Thyroid gland (tissue), 4 donors: ENCODE data around the gene TNFAIP8L2. TPM values are rescaled to one million over a fixed set of nuclear protein-coding genes. Genes with fewer than 3 reads are reported as not detected.
"Not testable (repeated sequence)": the region's sequence is repeated elsewhere in the genome, so short reads cannot be mapped to it uniquely, and the experiment has no call there.

ENCODE experiments used
- DNase-seq, 2 donors: peaks; one replicate each; pipeline ENCODE4 v3.0.0-alpha.2; 2019
- H3K27ac ChIP-seq, 3 donors: fragments of 200-600 bp; sonication (generic); 1 replicate in 2 of 3; 2 replicates in 1 of 3; pipeline ENCODE4 v1.5.1; 2016 to 2019; ENCODE audit warnings: mild to moderate bottlenecking in 1 of 3, moderate library complexity in 1 of 3
- H3K27me3 ChIP-seq: fragments of 200-600 bp; sonication (generic); one replicate; pipeline ENCODE4 v1.5.1; 2019
- H3K36me3 ChIP-seq, 2 donors: fragments of 200-600 bp; sonication (generic); one replicate each; pipeline ENCODE4 v1.5.1; 2016 to 2019
- H3K4me1 ChIP-seq, 2 donors: fragments of 200-600 bp; sonication (generic); one replicate each; pipeline ENCODE4 v1.5.1; 2017 to 2019
- H3K4me3 ChIP-seq, 3 donors: fragments of 200-600 bp; sonication (generic); replicated peaks in 1 of 3; 1 replicate in 2 of 3; 2 replicates in 1 of 3; pipeline ENCODE4 v1.5.1; 2016; ENCODE audit warnings: mild to moderate bottlenecking in 1 of 3
- H3K9me3 ChIP-seq: fragments of 200-600 bp; sonication (generic); one replicate; pipeline ENCODE4 v1.5.1; 2017
- CTCF ChIP-seq, 6 experiments: fragments of 200-600 bp in 3 of 6; fragments of 450-650 bp in 3 of 6; sonication (generic) in 3 of 6; IDR thresholded peaks; one replicate each; pipeline ENCODE4 v1.5.1; 2016 to 2019; ENCODE audit warnings: antibody characterized with exemption in 6 of 6, mild to moderate bottlenecking in 2 of 6, inconsistent platforms in 1 of 6, moderate library complexity in 1 of 6
- POLR2A ChIP-seq, 2 donors: fragments of 450-650 bp; IDR thresholded peaks; one replicate each; pipeline ENCODE4 v1.6.1; 2017; ENCODE audit warnings: antibody characterized with exemption in 2 of 2, mild to moderate bottlenecking in 2 of 2, moderate library complexity in 1 of 2
- WGBS, 2 donors: methylation state at CpG; one replicate each; pipeline ENCODE4 v1.1.5; 2017; 5-methylcytosine and 5-hydroxymethylcytosine counted together
- intact Hi-C: fragments of 100-400 bp; cut with DNase I; formaldehyde crosslinking; loops from one replicate; pipeline ENCODE4 v1.15.1; 2023
- total RNA-seq, 4 donors: library from RNA; depleted of rRNA; stranded (reverse); fragments of >200 nt; gene quantifications; one replicate each; pipeline ENCODE4 v1.2.3, GENCODE V29; 2016

Gene TNFAIP8L2
- total RNA-seq, 4 donors from 2014 or later, result 2.2 to 4.2 (median 2.4) TPM

- intact Hi-C loops, result no loop called here
Measured at GRCh38 chr1:151189637-151190445, 33.4 kb downstream of the TNFAIP8L2 start, which contains the start of gene VPS72. VPS72 (minus strand) TSS chr1:151190197; CDS start chr1:151190121, 76 bp downstream.

DNA sequence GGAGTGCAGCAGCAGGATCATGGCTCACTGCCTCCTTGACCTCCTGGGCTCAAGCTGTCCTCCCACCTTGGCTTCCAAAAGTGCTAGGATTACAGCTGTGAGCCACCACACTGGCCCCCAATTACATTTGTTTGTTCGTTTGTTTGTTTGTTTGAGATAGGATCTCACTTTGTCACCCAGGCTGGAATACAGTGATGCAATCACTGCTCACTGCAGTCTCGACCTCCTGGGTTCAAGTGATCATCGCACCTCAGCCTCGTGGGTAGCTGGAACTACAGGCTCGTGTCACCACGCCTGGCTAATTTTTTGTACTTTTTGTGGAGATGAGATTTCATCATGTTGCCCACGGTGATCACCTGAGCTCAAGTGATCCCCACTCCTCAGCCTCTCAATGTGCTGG is 35.6 kb downstream of the TNFAIP8L2 start:
- 58 to 70% methylated on average over 6 to 7 of the region's 7 CpGs for WGBS, 2 donors
- Histone ChIP-seq H3K9me3 (no peaks in the 10 kb centered on the region), H3K27ac (no peak overlapping the region), H3K4me1 (peaks cover 15 to 21% of the 10 kb centered on the region in 2 donors), H3K27me3 (no peaks in the 10 kb centered on the region), H3K4me3 (no peak overlapping the region), H3K36me3 (no peaks in the 10 kb centered on the region)
- TF ChIP-seq CTCF (IDR thresholded peaks at IDR 0.05), result no peak
- no peak for TF ChIP-seq POLR2A (IDR thresholded peaks at IDR 0.05)
- no peak for DNase-seq
- intact Hi-C loops, result no loop called here

More at GRCh38 chr1:151189637-151190445, 33.4 kb downstream of the TNFAIP8L2 start, which contains the start of gene VPS72:
- Histone ChIP-seq H3K27me3 (no peaks in the 10 kb centered on the region), H3K4me1 (peaks cover 13 to 15% of the 10 kb centered on the region in 2 donors), H3K4me3 (peak within 1 kb of the TSS; percentile 60 to 80 (median 77)), H3K9me3 (no peaks in the 10 kb centered on the region), H3K27ac (peak within 1 kb of the TSS; percentile 48 to 72 (median 55)), H3K36me3 (peaks cover 9% of the 10 kb centered on the region in 2 donors)
- TF ChIP-seq POLR2A (IDR thresholded peaks at IDR 0.05) (peak in 1 of 2 donors; percentile 61), CTCF (IDR thresholded peaks at IDR 0.05) (peak in 4 of 6 experiments; percentile 13 to 31 (median 19))
- peak; percentile 85 to 86 for DNase-seq
- WGBS, 2 donors, result 0 to 1% methylated on average over 42 of the region's 42 CpGs

DNA sequence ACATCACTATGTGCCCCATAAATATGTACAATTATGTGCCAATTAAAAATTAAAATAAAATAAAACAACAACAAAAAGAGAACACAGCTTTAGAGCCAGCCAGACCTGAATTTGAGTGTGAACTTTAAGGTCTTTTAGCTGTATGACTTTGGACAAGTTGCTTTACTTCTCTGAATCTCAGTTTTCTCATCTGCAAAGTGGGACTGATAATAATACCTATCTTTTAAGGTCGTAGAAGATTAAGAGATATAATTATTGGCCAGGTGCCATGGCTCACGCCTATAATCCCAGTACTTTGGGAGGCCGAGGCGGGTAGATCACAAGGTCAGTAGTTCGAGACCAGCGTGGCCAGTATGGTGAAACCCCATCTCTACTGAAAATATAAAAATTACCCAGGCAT is 36.9 kb downstream of the TNFAIP8L2 start:
- Histone ChIP-seq H3K27ac (no peak overlapping the region), H3K4me3 (no peak overlapping the region), H3K9me3 (no peaks in the 10 kb centered on the region), H3K27me3 (no peaks in the 10 kb centered on the region), H3K4me1 (peaks cover 14 to 18% of the 10 kb centered on the region in 2 donors), H3K36me3 (no peaks in the 10 kb centered on the region)
- intact Hi-C loops, result no loop called here
- TF ChIP-seq CTCF (IDR thresholded peaks at IDR 0.05), result no peak
- TF ChIP-seq POLR2A (IDR thresholded peaks at IDR 0.05), result no peak
- 76 to 80% methylated on average over 6 of the region's 6 CpGs for WGBS, 2 donors
- no peak for DNase-seq

DNA sequence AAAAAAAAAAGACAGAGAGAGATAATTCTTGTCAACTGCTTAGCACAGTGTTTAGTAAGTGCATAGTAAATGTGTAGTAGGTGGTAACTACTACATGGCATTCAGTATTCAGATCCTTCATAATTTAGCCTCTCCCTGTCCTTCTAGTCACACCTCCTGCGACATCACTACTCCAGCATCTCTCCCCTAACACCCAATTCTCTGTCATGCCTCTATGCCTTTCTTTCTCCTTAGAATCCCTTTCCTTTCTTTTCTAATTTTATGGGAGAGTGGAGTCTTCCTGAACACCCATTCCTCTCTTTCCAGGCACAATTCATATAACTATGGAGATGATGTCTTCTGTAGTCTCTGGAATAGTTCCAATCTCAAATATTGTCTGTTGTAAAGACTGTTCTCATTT is 37.4 kb downstream of the TNFAIP8L2 start:
- Histone ChIP-seq H3K27ac (no peak overlapping the region), H3K27me3 (no peaks in the 10 kb centered on the region), H3K4me3 (no peak overlapping the region), H3K36me3 (no peaks in the 10 kb centered on the region), H3K9me3 (no peaks in the 10 kb centered on the region), H3K4me1 (peaks cover 8 to 13% of the 10 kb centered on the region in 2 donors)
- WGBS, 2 donors, result 81 to 82% methylated on average over 1 of the region's 1 CpG
- TF ChIP-seq POLR2A (IDR thresholded peaks at IDR 0.05) (no peak), CTCF (IDR thresholded peaks at IDR 0.05) (no peak)
- no peak for DNase-seq
- intact Hi-C loops, result no loop called here

- not testable (repeated sequence) for H3K27me3 ChIP-seq, H3K36me3 ChIP-seq, H3K4me3 ChIP-seq, H3K27ac ChIP-seq, H3K9me3 ChIP-seq
- H3K4me1 ChIP-seq, result peaks cover 8 to 15% of the 10 kb centered on the region in 2 donors
- intact Hi-C loops, result loop anchor here (5.0 kb wide), 1 partner anchor 57 kb away; the partner anchor contains the start of gene PSMD4
- WGBS, 2 donors, result 79 to 85% methylated on average over 17 of the region's 17 CpGs
- peak; percentile 55 to 76 for DNase-seq
Measured at GRCh38 chr1:151194894-151195594, 38.6 kb downstream of the TNFAIP8L2 start.
